GM19324 (cell line): ENCODE measurements around the gene KCNA1.
"Not testable (repeated sequence)": the region's sequence is repeated elsewhere in the genome, so short reads cannot be mapped to it uniquely, and the experiment has no call there.

Experiments
- ATAC-seq: cut with Tn5 transposase; IDR thresholded peaks from one replicate; pipeline ENCODE4 v1.9.1; 2021; ENCODE audit warnings: mild to moderate bottlenecking, moderate library complexity; ENCODE audit not compliant: unreplicated experiment, low FRiP score

KCNA1 gene

GRCh38 chr12:4909734-4910501, at the start of gene KCNA1:
Gene KCNA1 (plus strand): TSS chr12:4909905. CDS start chr12:4911379, 1,474 bp downstream.
- ATAC-seq: no peak

GRCh38 chr12:4860741-4861140, 49.0 kb upstream of the KCNA1 start:
- ATAC-seq: no peak

GRCh38 chr12:4862809-4863208, 46.9 kb upstream of the KCNA1 start:
- no peak for ATAC-seq

- no peak for ATAC-seq
Measured at GRCh38 chr12:4864575-4864974, 45.1 kb upstream of the KCNA1 start.

GRCh38 chr12:4865246-4865645, 44.5 kb upstream of the KCNA1 start:
- ATAC-seq: no peak

- ATAC-seq: no peak
Measured at GRCh38 chr12:4866299-4866698, 43.4 kb upstream of the KCNA1 start.

GRCh38 chr12:4867384-4867783, 42.3 kb upstream of the KCNA1 start:
- no peak for ATAC-seq

- no peak for ATAC-seq
Measured at GRCh38 chr12:4870423-4870822, 39.3 kb upstream of the KCNA1 start.

GRCh38 chr12:4871514-4871913, 38.2 kb upstream of the KCNA1 start:
- ATAC-seq: no peak

GRCh38 chr12:4873947-4874346, 35.8 kb upstream of the KCNA1 start:
- no peak for ATAC-seq

GRCh38 chr12:4874671-4875070, 35.0 kb upstream of the KCNA1 start:
- no peak for ATAC-seq

GRCh38 chr12:4879481-4879880, 30.2 kb upstream of the KCNA1 start:
- ATAC-seq: not testable (repeated sequence)

- ATAC-seq: no peak
Measured at GRCh38 chr12:4881266-4882064, 28.2 kb upstream of the KCNA1 start.

- no peak for ATAC-seq
Measured at GRCh38 chr12:4891866-4892265, 17.8 kb upstream of the KCNA1 start.

GRCh38 chr12:4892418-4892817, 17.3 kb upstream of the KCNA1 start:
- ATAC-seq: no peak

- ATAC-seq: no peak
Measured at GRCh38 chr12:4894019-4894418, 15.7 kb upstream of the KCNA1 start.

- ATAC-seq: no peak
Measured at GRCh38 chr12:4899364-4899763, 10.3 kb upstream of the KCNA1 start.

GRCh38 chr12:4900327-4900726, 9.4 kb upstream of the KCNA1 start:
- no peak for ATAC-seq

GRCh38 chr12:4905316-4905715, 4.4 kb upstream of the KCNA1 start:
- ATAC-seq: no peak

GRCh38 chr12:4908684-4909409, 858 bp upstream of the KCNA1 start:
- no peak for ATAC-seq

- ATAC-seq: no peak
Measured at GRCh38 chr12:4909410-4909733, 333 bp upstream of the KCNA1 start.
